ENCODE measurements around the gene SMPD3. TPM values are rescaled to one million over a fixed set of nuclear protein-coding genes. Genes with fewer than 3 reads are reported as not detected.

SMPD3 gene
- total and polyA plus RNA-seq, 9 of the 15 experiments (the other 6 are each of a cell fraction or from before 2014, with no cell fraction given), result 0.03 to 1.2 (median 0.18) TPM

GRCh38 chr16:68384288-68385161 is 63.8 kb downstream of the SMPD3 start:
- Histone ChIP-seq H3K9me3 (replicated peaks; ENCODE audit: control insufficient read depth, insufficient read depth, low read depth, low read length) (no peaks in the 10 kb centered on the region), H4K20me1 (replicated peaks; ENCODE audit: control insufficient read depth, insufficient read depth, low read length) (no peaks in the 10 kb centered on the region), H3K4me2 (ENCODE audit: insufficient read depth, low read length) (no peak overlapping the region), H3K4me3 (no peak overlapping the region), H3K79me2 (ENCODE audit: control insufficient read depth, insufficient read depth, low read length) (no peaks in the 10 kb centered on the region), H2AFZ (ENCODE audit: low read depth, low read length) (no peak overlapping the region), H3K36me3 (ENCODE audit: control insufficient read depth, insufficient read depth, low read length) (no peaks in the 10 kb centered on the region), H3K9me1 (ENCODE audit: control insufficient read depth, insufficient read depth, low read length) (peaks cover 3% of the 10 kb centered on the region), H3K4me1 (replicated peaks in 1 of 2; ENCODE audit: control insufficient read depth in 2 of 2, insufficient read depth in 2 of 2, low read length in 2 of 2) (peaks cover 14 to 17% of the 10 kb centered on the region in 2 experiments), H3K27me3 (ENCODE audit: control insufficient read depth in 2 of 2, insufficient read depth in 2 of 2, low read length in 2 of 2) (peaks cover 0 to 6% of the 10 kb centered on the region in 2 experiments; a peak in 2 of 5 replicates), H3K27ac (ENCODE audit: extremely low read depth, low read depth, low read length) (no peak overlapping the region), H3K9ac (ENCODE audit: insufficient read depth in 1 of 2, low read depth in 2 of 2, low read length in 2 of 2) (no peak overlapping the region)
- ATAC-seq (peak; percentile 51), FAIRE-seq (peak; percentile 35), DNase-seq (ENCODE audit: extremely low read depth in 1 of 4, low spot score in 3 of 4) (no peak)
- 16% methylated on average over 6 of the region's 7 CpGs for WGBS (ENCODE audit: insufficient coverage, low coverage, missing lambda C conversion rate)
- peak; percentile 24 to 45 (median 38); a peak in 4 of 6 replicates for TF ChIP-seq CTCF (IDR thresholded peaks at IDR 0.05 in 2 of 3, conservative IDR thresholded peaks at IDR 0.05 in 1 of 3; ENCODE audit: insufficient read depth in 2 of 3, low read depth in 1 of 3, low read length in 3 of 3)
- peak; percentile 32 for TF ChIP-seq TBP (optimal IDR thresholded peaks at IDR 0.05; ENCODE audit: low read depth, low read length)
- TF ChIP-seq ZNF146 (CRISPR knock-in tag; IDR thresholded peaks at IDR 0.05; ENCODE audit: unreplicated experiment), result no peak
- peak in 1 of 2 experiments; percentile 30; a peak in 2 of 4 replicates for TF ChIP-seq RAD21 (CRISPR knock-in tag; conservative IDR thresholded peaks at IDR 0.05 in 1 of 2, IDR thresholded peaks at IDR 0.05 in 1 of 2)
- peak; percentile 19 for TF ChIP-seq RBM25 (IDR thresholded peaks at IDR 0.05; ENCODE audit: low read depth, low read length, severe bottlenecking)
- TF ChIP-seq KLF13 (tag; IDR thresholded peaks at IDR 0.05; ENCODE audit: borderline replicate concordance, low read depth), result no peak
- 0 out of 2 replicates have a peak, but pooled peaks have one; percentile 31 for TF ChIP-seq ZNF316 (IDR thresholded peaks at IDR 0.05)
- ChIA-PET POLR2A (interaction anchor here (1.1 kb wide), 1 partner anchor 14 kb away, joined by 4 read pairs; no protein-coding TSS in a partner anchor), CTCF (ENCODE audit: low intra/inter-chr PET ratio) (interaction anchor here (0.8 kb wide), 1 partner anchor 124 kb away, joined by 3 read pairs; no protein-coding TSS in a partner anchor)
- in situ Hi-C loops (cut with MboI) (no loop called here), intact Hi-C loops (cut with micrococcal nuclease) (no loop called here)
- BruUV-seq (replicated peaks), result no TSS peak
